ENCODE measurements around the gene TPRN. TPM values are rescaled to one million over a fixed set of nuclear protein-coding genes. Genes with fewer than 3 reads are reported as not detected.

Gene TPRN
- total RNA-seq, 1 donor from 2014 or later, result 16.0 TPM

DNA sequence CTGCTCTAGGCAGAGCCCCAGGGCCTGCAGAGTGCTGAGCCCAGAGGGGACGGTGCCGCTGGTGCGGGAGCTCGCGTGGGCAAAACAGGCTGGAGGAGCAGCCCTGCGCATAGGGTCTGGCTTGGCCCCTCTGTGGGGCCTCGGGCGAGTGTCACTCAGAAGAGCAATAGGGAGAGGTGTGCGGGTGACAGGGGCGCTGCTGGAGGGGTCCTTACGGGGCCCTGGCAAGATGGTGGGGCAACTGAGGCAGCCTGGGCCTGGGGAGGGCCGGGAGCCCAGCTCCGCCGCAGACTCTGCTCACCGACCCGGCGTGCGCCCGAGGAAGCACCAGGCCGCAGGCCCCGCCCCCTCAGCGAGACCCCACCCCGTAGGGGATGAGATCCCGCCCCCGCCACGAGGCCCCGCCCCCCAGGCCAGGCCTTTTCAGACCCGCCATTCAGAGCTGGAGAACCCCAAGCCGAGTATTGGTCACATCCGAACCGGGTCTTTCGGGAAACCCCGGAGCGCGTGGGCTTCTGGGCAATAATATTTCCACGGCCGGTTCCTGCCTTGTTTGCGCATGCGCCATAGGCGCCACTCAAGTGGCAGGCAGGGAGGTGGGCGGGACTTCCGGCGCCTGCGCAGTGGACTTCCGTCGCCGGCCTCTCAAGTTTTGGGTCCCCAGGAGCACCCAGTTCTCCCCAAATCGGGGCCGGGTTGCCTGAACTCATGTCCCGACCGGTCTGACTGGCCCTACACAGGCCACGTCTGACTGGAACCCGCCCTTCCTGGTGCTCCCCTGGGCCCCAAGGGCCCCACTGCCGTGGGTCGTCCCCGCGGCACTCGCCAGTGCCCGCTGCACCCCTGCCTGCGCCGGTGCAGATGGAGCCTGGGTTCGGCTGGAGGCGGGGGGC is 22.8 kb upstream of the TPRN start:
- peak overlapping the region; percentile 95 for H3K4me2 ChIP-seq (ENCODE audit: low read length)
- H3K79me2 ChIP-seq (ENCODE audit: insufficient read depth, low read length), result no peaks in the 10 kb centered on the region
- H3K27ac ChIP-seq (ENCODE audit: low read depth, low read length), result peak overlapping the region; percentile 76
- H3K4me1 Mint-ChIP-seq (ENCODE audit: low read depth, unreplicated experiment), result peaks cover 9% of the 10 kb centered on the region
- H3K27ac Mint-ChIP-seq (ENCODE audit: unreplicated experiment), result no peak overlapping the region
- DNase-seq (ENCODE audit: low read depth), result peak; percentile 87
- no peaks in the 10 kb centered on the region for H3K36me3 ChIP-seq (ENCODE audit: insufficient read depth, low read length)
- peak overlapping the region; percentile 86 for H3K4me3 ChIP-seq (ENCODE audit: insufficient read depth, low read depth, low read length)
- H3K36me3 Mint-ChIP-seq (ENCODE audit: low read depth, unreplicated experiment), result no peaks in the 10 kb centered on the region
- FAIRE-seq, result peak; percentile 71
- peaks cover 32% of the 10 kb centered on the region for H3K4me1 ChIP-seq (ENCODE audit: insufficient read depth, low read length)
- H3K9me3 ChIP-seq (ENCODE audit: insufficient read depth, low read depth, low read length), result no peaks in the 10 kb centered on the region
- peaks cover 8% of the 10 kb centered on the region for H4K20me1 ChIP-seq (ENCODE audit: insufficient read depth, low read length)
- H3K9ac ChIP-seq (ENCODE audit: low read length), result peak overlapping the region; percentile 93
- no peaks in the 10 kb centered on the region for H3K27me3 Mint-ChIP-seq (ENCODE audit: low read depth, unreplicated experiment)
- peak overlapping the region; percentile 97 for H2AFZ ChIP-seq (ENCODE audit: low read depth, low read length)
- H3K27me3 ChIP-seq (ENCODE audit: insufficient read depth, low read length), result no peaks in the 10 kb centered on the region
- peak overlapping the region; percentile 83 for H3K4me3 Mint-ChIP-seq (ENCODE audit: unreplicated experiment)
- H3K9me3 Mint-ChIP-seq (ENCODE audit: unreplicated experiment), result no peaks in the 10 kb centered on the region
- no peak for TF ChIP-seq EZH2 (IDR thresholded peaks at IDR 0.05; ENCODE audit: insufficient read depth, low read length)
- TF ChIP-seq, protein P1, sequence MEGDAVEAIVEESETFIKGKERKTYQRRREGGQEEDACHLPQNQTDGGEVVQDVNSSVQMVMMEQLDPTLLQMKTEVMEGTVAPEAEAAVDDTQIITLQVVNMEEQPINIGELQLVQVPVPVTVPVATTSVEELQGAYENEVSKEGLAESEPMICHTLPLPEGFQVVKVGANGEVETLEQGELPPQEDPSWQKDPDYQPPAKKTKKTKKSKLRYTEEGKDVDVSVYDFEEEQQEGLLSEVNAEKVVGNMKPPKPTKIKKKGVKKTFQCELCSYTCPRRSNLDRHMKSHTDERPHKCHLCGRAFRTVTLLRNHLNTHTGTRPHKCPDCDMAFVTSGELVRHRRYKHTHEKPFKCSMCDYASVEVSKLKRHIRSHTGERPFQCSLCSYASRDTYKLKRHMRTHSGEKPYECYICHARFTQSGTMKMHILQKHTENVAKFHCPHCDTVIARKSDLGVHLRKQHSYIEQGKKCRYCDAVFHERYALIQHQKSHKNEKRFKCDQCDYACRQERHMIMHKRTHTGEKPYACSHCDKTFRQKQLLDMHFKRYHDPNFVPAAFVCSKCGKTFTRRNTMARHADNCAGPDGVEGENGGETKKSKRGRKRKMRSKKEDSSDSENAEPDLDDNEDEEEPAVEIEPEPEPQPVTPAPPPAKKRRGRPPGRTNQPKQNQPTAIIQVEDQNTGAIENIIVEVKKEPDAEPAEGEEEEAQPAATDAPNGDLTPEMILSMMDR (IDR thresholded peaks at IDR 0.05; ENCODE audit: insufficient read depth, low read depth, low read length), result no peak

DNA sequence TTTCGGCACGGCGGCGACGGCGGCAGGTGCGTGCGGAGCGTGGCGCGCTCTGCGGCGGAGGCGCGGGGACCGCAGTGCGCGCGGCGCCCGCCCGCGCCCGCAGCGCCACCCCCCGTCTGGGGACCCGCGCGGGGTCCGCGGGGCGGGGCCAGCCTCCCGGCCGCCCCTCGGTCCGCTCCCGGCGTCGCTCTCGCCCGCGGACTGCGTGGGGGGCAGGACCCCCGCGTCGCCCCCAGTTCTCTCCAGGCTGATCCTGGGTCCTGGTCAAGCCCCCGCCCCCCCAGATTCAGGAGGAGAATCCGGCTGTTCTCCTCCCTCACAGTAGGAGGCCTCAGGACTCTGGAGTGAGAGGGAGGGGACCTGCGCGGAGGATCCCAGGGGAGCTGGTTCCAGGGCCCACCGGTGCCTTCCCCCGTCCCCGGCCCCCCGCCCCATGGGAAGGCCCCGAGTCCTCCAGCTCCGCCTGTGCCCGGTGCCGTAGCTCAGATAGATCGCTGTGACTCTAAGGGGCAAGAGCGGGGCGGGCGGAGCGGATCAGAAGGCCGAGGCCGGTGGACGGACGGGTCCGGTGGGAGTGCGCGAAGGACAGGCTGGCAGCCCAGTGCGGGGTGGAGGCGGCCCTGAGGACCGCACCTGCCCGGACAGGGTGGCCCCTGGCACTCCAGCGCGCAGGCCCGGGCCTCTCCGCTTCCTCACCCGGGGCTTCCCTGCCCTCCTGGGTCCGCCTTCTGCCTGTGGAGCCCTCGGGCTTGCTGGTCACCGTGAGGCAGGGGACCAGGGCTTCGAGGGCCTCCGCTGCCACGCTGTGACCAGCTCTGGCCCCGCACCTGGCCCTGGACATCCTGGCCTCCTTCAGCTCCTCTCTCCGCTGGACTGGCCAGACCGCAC is 21.9 kb upstream of the TPRN start, which contains the start of gene RNF208:
Gene RNF208 (minus strand): TSS at position 51 of the 888 bp plus-strand sequence. CDS start 1,028 bp downstream, outside the sequence.
- no peaks in the 10 kb centered on the region for H3K79me2 ChIP-seq (ENCODE audit: insufficient read depth, low read length)
- H3K4me1 ChIP-seq (ENCODE audit: insufficient read depth, low read length), result peaks cover 30% of the 10 kb centered on the region
- Mint-ChIP-seq H3K4me1 (ENCODE audit: low read depth, unreplicated experiment) (peaks cover 9% of the 10 kb centered on the region), H3K9me3 (ENCODE audit: unreplicated experiment) (no peaks in the 10 kb centered on the region), H3K4me3 (ENCODE audit: unreplicated experiment) (peak within 1 kb of the TSS; percentile 67), H3K36me3 (ENCODE audit: low read depth, unreplicated experiment) (no peaks in the 10 kb centered on the region), H3K27ac (ENCODE audit: unreplicated experiment) (no peak within 1 kb of the TSS), H3K27me3 (ENCODE audit: low read depth, unreplicated experiment) (no peaks in the 10 kb centered on the region)
- H2AFZ ChIP-seq (ENCODE audit: low read depth, low read length), result peak within 1 kb of the TSS; percentile 62
- peak within 1 kb of the TSS; percentile 42 for H3K4me3 ChIP-seq (ENCODE audit: insufficient read depth, low read depth, low read length)
- H3K36me3 ChIP-seq (ENCODE audit: insufficient read depth, low read length), result no peaks in the 10 kb centered on the region
- H3K4me2 ChIP-seq (ENCODE audit: low read length), result peak within 1 kb of the TSS; percentile 95
- no peaks in the 10 kb centered on the region for H3K9me3 ChIP-seq (ENCODE audit: insufficient read depth, low read depth, low read length)
- no peak within 1 kb of the TSS for H3K27ac ChIP-seq (ENCODE audit: low read depth, low read length)
- H3K27me3 ChIP-seq (ENCODE audit: insufficient read depth, low read length), result no peaks in the 10 kb centered on the region
- FAIRE-seq, result no peak
- H3K9ac ChIP-seq (ENCODE audit: low read length), result no peak within 1 kb of the TSS
- no peak for DNase-seq (ENCODE audit: low read depth)
- TF ChIP-seq, protein P1 (IDR thresholded peaks at IDR 0.05; ENCODE audit: insufficient read depth, low read depth, low read length), result no peak
- no peak for TF ChIP-seq EZH2 (IDR thresholded peaks at IDR 0.05; ENCODE audit: insufficient read depth, low read length)
- peaks cover 8% of the 10 kb centered on the region for H4K20me1 ChIP-seq (ENCODE audit: insufficient read depth, low read length)
